ENCODE data around the gene PLAGL2. TPM values are rescaled to one million over a fixed set of nuclear protein-coding genes. Genes with fewer than 3 reads are reported as not detected.

The PLAGL2 gene
- total RNA-seq, 3 donors from 2014 or later, result 2.9 to 7.6 (median 4.3) TPM

- peak overlapping the region; percentile 60 to 74 (median 63) for H3K4me3 ChIP-seq
- DNase-seq (ENCODE audit: low spot score in 2 of 2), result peak in 1 of 2 donors; percentile 70
- H3K27me3 ChIP-seq, result no peaks in the 10 kb centered on the region
- TF ChIP-seq, protein P1, sequence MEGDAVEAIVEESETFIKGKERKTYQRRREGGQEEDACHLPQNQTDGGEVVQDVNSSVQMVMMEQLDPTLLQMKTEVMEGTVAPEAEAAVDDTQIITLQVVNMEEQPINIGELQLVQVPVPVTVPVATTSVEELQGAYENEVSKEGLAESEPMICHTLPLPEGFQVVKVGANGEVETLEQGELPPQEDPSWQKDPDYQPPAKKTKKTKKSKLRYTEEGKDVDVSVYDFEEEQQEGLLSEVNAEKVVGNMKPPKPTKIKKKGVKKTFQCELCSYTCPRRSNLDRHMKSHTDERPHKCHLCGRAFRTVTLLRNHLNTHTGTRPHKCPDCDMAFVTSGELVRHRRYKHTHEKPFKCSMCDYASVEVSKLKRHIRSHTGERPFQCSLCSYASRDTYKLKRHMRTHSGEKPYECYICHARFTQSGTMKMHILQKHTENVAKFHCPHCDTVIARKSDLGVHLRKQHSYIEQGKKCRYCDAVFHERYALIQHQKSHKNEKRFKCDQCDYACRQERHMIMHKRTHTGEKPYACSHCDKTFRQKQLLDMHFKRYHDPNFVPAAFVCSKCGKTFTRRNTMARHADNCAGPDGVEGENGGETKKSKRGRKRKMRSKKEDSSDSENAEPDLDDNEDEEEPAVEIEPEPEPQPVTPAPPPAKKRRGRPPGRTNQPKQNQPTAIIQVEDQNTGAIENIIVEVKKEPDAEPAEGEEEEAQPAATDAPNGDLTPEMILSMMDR (IDR thresholded peaks at IDR 0.05), result peak in 1 of 3 donors; percentile 19
- peak in 2 of 3 donors; percentile 18 to 33 for TF ChIP-seq POLR2AphosphoS5 (IDR thresholded peaks at IDR 0.05)
- TF ChIP-seq POLR2A (IDR thresholded peaks at IDR 0.05), result no peak
- no peaks in the 10 kb centered on the region for H3K36me3 ChIP-seq
- H3K9me3 ChIP-seq, result no peaks in the 10 kb centered on the region
- peaks cover 5 to 10% of the 10 kb centered on the region in 2 donors for H3K4me1 ChIP-seq
- H3K27ac ChIP-seq, result peak overlapping the region; percentile 85 to 93
- intact Hi-C loops (cut with DNase I; ENCODE audit: low total_unique reads), result no loop called here
Observed at GRCh38 chr20:32189691-32190615, 17.6 kb downstream of the PLAGL2 start.

DNA sequence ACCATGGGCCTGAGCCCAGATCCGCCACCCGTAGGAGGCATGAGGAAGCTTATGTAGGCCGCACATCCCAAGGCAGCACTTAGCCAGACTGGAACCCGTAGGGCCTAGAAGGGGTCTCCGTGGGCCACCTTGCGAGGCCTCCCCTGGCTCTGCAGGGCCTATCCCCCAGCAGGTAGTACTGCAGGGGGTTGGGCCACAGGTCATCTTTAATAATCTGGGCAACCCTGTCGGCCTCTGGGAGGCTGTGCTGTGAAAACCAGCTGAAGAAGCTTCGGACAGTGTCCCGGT lies 18.5 kb downstream of the PLAGL2 start:
- TF ChIP-seq, protein P1 (IDR thresholded peaks at IDR 0.05), result no peak
- TF ChIP-seq POLR2A (IDR thresholded peaks at IDR 0.05), result no peak
- no peak for TF ChIP-seq POLR2AphosphoS5 (IDR thresholded peaks at IDR 0.05)
- Histone ChIP-seq H3K4me1 (peaks cover 5 to 10% of the 10 kb centered on the region in 2 donors), H3K9me3 (no peaks in the 10 kb centered on the region), H3K4me3 (peak overlapping the region; percentile 60 to 74 (median 63)), H3K27me3 (no peaks in the 10 kb centered on the region), H3K36me3 (no peaks in the 10 kb centered on the region), H3K27ac (peak overlapping the region; percentile 85 to 93)
- intact Hi-C loops (cut with DNase I; ENCODE audit: low total_unique reads), result no loop called here
- DNase-seq (ENCODE audit: low spot score in 2 of 2), result no peak

GRCh38 chr20:32188376-32189122 lies 19.0 kb downstream of the PLAGL2 start:
- H3K27ac ChIP-seq, result peak overlapping the region; percentile 85 to 93
- H3K9me3 ChIP-seq, result no peaks in the 10 kb centered on the region
- intact Hi-C loops (cut with DNase I; ENCODE audit: low total_unique reads), result no loop called here
- peak overlapping the region in 2 of 3 donors; percentile 60 to 74 for H3K4me3 ChIP-seq
- TF ChIP-seq POLR2A (IDR thresholded peaks at IDR 0.05), result no peak
- TF ChIP-seq POLR2AphosphoS5 (IDR thresholded peaks at IDR 0.05), result no peak
- TF ChIP-seq, protein P1 (IDR thresholded peaks at IDR 0.05), result no peak
- peaks cover 5 to 10% of the 10 kb centered on the region in 2 donors for H3K4me1 ChIP-seq
- no peaks in the 10 kb centered on the region for H3K27me3 ChIP-seq
- DNase-seq (ENCODE audit: low spot score in 2 of 2), result peak in 1 of 2 donors; percentile 38
- no peaks in the 10 kb centered on the region for H3K36me3 ChIP-seq

DNA sequence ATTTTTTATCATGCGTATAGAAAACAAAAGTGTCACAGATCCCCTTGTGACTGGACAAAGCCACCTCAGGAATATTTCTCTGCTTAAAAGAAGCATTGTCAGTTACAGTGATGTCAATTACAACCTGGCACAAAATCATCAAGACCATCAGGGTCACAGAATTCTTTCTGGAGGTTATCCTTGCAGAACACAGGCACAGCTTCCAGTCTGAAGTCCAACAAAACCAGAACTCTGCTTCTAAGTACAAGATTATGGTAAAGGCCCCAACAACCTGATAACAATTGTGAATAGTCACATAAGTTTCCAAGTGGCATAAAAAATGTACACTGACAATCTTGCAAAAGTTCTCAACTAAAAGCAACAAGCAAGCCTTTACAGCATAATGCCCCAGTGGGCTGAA lies 21.0 kb downstream of the PLAGL2 start:
- TF ChIP-seq POLR2AphosphoS5 (IDR thresholded peaks at IDR 0.05) (no peak), POLR2A (IDR thresholded peaks at IDR 0.05) (no peak)
- TF ChIP-seq, protein P1 (IDR thresholded peaks at IDR 0.05), result no peak
- peaks cover 5 to 10% of the 10 kb centered on the region in 2 donors for H3K4me1 ChIP-seq
- no peak overlapping the region for H3K27ac ChIP-seq
- DNase-seq (ENCODE audit: low spot score in 2 of 2), result no peak
- no peak overlapping the region for H3K4me3 ChIP-seq
- intact Hi-C loops (cut with DNase I; ENCODE audit: low total_unique reads), result no loop called here
- no peaks in the 10 kb centered on the region for H3K36me3 ChIP-seq
- H3K9me3 ChIP-seq, result no peaks in the 10 kb centered on the region
- no peaks in the 10 kb centered on the region for H3K27me3 ChIP-seq

Measured in breast epithelium (tissue), 4 donors.